22Rv1 (cell line): ENCODE measurements around the gene MTHFD1L.

Experiments used
- H3K27ac ChIP-seq: fragments of 450-650 bp; 2 replicates; pipeline ENCODE4 v1.5.1; 2017
- ZFX ChIP-seq: fragments of 450-650 bp; IDR thresholded peaks from 2 replicates; pipeline ENCODE4 v1.6.1; 2017; ENCODE audit warnings: antibody characterized with exemption, borderline replicate concordance
- TF ChIP-seq, protein P1 (sequence below): fragments of 450-650 bp; IDR thresholded peaks from 2 replicates; pipeline ENCODE4 v1.5.1; 2017; ENCODE audit warnings: mild to moderate bottlenecking

Gene MTHFD1L

DNA sequence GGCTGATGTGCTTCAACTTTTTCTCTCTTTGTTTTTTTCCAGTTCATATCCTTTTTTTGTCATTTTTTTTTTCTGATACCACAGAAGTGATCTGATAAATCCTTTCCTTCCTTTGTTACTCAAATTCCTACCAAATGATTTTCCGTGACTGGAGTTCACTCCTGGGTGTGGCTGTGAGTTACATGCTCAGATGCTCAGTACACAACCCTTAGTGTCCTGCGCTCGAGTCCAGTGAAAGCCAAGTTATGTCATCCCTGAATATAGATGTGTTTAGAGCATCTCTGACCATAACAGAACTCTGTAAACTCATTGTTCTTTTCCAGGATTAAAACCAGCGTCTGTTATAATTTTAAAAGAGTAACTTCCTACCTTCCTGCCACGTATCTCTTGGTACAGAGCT lies 227.1 kb downstream of the MTHFD1L start:
- H3K27ac ChIP-seq: no peak overlapping the region
- TF ChIP-seq, protein P1, sequence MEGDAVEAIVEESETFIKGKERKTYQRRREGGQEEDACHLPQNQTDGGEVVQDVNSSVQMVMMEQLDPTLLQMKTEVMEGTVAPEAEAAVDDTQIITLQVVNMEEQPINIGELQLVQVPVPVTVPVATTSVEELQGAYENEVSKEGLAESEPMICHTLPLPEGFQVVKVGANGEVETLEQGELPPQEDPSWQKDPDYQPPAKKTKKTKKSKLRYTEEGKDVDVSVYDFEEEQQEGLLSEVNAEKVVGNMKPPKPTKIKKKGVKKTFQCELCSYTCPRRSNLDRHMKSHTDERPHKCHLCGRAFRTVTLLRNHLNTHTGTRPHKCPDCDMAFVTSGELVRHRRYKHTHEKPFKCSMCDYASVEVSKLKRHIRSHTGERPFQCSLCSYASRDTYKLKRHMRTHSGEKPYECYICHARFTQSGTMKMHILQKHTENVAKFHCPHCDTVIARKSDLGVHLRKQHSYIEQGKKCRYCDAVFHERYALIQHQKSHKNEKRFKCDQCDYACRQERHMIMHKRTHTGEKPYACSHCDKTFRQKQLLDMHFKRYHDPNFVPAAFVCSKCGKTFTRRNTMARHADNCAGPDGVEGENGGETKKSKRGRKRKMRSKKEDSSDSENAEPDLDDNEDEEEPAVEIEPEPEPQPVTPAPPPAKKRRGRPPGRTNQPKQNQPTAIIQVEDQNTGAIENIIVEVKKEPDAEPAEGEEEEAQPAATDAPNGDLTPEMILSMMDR: no peak
- TF ChIP-seq ZFX: no peak

DNA sequence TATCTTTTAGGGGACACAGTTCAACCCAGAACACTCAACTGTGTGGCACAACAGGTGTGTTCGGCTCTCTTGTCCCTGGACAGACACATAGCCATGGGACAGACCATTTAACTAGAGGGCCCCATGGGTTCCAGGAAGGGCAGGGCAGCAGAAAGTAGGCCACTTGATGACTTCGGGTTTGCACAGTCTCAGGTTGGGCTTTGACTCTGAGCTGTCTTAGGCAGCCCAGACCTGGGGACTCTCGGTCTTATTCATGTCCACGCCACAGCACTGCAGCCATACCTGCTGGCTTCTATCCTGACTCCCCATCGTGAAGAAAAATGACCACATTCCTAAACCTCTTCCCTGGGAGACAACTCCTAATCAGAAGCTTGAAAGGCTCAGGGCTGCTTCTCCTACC lies 228.2 kb downstream of the MTHFD1L start:
- TF ChIP-seq, protein P1: no peak
- TF ChIP-seq ZFX: no peak
- H3K27ac ChIP-seq: no peak overlapping the region

GRCh38 chr6:151095538-151096254 lies 230.2 kb downstream of the MTHFD1L start:
- TF ChIP-seq, protein P1: no peak
- TF ChIP-seq ZFX: no peak
- H3K27ac ChIP-seq: no peak overlapping the region

- no peak for TF ChIP-seq ZFX
- TF ChIP-seq, protein P1: no peak
- no peak overlapping the region for H3K27ac ChIP-seq
These were observed 230.7 kb downstream of the MTHFD1L start for GRCh38 chr6:151096255-151096612.

GRCh38 chr6:151096691-151097606 lies 231.4 kb downstream of the MTHFD1L start:
- TF ChIP-seq, protein P1: no peak
- no peak for TF ChIP-seq ZFX
- H3K27ac ChIP-seq: no peak overlapping the region

- H3K27ac ChIP-seq: no peak overlapping the region
- TF ChIP-seq ZFX: no peak
- TF ChIP-seq, protein P1: no peak
These were observed 232.7 kb downstream of the MTHFD1L start for GRCh38 chr6:151098166-151098565.

GRCh38 chr6:151100326-151100725 lies 234.8 kb downstream of the MTHFD1L start:
- no peak overlapping the region for H3K27ac ChIP-seq

More at GRCh38 chr6:151100326-151100725, 234.8 kb downstream of the MTHFD1L start:
- TF ChIP-seq, protein P1: no peak
- no peak for TF ChIP-seq ZFX
